GM21528 (cell line): Measurements from ENCODE around the gene STK38L.

ENCODE experiments used
- ATAC-seq: cut with Tn5 transposase; IDR thresholded peaks from one replicate; pipeline ENCODE4 v1.9.1; 2021; ENCODE audit warnings: mild to moderate bottlenecking, moderate library complexity; ENCODE audit not compliant: unreplicated experiment, low FRiP score

STK38L gene

DNA sequence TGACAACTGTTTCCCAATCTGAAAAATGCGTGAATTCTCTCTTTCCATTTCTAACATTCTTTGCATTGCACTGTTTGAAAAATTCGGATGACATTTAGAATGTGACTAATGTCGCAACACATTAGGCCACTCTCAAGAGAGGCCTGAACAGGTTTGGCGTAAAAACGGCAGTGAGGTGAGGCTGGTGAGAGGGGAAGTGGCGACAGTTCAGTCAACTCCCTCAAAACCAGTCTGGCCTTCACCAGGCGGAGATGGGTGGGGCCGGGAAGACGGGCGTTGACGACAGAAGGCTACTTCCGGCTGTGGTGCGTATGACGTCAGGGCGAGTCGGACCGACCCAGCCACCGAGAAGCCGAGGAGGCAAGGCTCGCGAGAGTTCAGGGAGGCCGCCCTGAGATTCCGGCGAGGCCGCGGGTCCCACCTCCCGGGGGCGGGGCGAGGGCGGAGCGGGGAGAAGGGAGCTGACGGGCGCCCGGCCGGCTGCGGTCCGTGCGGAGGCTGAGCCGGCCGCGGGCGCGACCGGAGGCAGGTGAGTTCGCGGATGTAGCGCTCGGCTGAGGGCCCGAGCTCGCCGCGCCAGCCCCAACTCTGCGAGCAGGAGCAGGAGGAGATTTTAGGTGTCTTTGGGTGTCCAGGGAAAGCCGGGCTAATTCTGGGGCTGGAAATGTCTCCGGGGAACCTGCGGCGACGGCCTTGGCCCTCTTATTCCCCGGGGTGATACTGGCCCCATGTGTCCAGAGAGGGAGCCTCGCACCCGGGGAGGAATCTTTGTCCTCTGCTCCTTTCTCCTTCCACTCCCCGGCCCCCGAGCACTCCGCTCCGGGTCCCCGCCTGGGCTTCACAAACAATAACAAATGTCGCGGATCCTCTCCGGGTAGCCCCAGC lies at the start of gene STK38L:
STK38L (plus strand) TSS at position 483 of the 885 bp plus-strand sequence. CDS start 53,435 bp downstream, outside the sequence.
- peak; percentile 88 for ATAC-seq

DNA sequence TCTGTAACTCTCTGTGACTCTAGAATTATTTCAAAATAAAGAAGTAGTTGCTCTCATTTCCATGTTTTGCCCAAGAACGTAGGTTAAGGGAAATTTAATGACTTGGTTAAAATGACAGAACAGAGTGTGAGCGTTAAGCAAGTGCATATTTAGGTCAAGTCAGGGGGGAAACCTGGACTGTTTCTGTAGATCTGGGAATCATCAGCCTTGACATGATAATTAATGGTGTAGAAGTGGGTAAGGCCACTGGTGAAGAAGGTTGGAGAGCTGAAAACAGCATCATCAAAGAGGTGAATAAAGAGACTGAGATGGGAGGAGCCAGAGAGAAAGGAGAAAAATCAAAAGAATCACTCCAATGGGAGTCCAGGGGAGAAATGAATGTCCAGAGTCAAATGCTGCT lies 49.4 kb upstream of the STK38L start:
- ATAC-seq: no peak

DNA sequence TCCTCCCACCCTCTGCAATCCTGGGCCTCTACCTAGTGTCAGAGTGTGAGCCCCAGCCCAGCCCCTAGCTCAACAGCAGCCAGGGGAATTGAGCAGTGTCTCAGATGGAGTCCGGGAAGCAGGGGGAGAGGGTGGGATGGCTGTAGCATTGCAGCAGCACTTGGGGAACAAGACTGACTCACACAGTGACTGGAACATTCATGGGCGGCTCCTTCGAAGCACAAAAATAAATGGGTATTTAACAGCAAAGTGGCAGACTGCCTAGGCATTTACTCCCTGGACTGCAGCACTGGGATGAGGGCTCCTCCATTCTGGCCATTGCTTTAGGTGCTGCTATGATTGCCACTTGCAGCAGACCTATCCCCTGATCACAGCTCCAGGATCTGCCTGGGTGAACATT lies 46.0 kb upstream of the STK38L start:
- ATAC-seq: no peak

DNA sequence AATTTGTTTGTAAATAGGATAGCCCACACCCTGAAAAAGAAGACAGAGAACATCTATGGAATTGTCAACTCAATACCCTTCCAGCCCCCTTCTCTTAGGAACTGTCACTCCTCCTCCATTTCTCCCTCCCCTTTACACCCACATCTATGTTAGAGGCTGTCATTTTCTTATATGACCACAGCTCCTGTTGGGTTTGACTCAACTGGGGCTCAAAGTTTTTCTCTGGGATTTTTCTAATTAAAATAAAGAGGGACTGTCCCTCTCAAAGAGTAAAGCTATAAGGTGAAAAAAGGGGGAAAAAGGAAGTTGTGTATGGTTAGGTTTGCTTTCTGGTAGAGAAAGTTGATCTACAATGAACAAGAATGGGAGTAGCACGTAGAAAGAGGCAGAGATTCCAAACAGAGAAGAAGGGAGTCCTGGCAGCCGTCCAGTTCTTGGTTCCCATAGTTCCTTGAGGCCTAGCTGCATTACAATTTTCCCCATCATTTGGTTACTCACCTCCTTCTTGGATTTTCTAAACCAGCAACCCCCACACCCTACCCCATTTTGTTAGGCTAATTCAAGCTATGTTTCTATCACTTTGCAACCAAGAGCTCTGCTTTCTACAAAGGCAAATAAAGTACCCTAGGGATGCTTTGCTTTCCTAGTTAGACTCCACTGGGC lies 44.3 kb upstream of the STK38L start:
- ATAC-seq: no peak

DNA sequence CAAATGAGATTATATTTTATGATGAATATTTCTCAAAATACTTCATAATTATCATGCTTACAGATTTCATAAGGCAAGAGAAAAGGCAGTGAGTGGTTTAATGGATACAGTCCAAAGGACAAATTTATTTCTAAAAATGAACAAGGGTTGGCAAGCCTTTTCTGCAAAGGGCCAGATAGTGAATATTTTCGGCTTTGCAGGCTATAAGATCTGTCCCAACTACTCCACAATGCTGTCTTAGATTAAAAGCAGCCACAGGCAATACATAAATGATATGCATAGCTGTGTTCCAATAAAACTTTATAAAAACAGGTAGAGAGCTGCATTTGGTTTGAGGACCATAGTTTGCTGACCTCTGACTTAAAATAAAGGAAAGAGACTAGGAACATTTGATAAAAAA lies 42.9 kb upstream of the STK38L start:
- no peak for ATAC-seq

DNA sequence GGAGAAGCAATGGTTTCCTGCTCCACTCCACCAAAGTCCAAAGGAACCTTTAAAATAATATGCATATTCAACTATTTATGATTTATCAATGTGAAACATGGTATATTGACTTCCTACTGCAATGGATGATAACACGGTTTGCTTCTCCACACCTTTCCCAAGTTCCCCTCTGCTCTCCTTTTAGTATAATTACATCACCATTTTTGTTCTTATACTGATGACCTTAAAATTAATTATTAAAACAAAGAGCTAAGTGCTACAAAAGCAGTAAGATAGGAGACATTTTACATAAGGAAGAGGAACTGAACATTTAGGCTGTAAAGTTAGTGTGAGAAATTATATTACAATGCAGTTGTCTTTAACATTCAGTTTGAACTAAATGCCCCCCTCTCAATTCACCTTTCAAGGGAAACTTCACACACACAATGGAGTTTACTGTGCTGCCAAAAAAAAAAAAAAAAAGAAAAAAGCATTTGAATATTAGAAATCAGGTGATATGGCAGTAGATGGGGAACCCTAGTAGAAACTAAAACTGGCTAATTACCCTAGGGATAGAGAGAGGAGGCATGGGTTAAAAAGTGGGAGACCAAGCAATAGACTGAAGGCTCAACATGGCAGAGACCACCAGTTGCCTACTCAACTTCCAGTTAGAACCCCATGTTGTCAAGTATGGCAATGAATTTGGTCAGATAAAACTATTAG lies 37.1 kb upstream of the STK38L start:
- no peak for ATAC-seq

DNA sequence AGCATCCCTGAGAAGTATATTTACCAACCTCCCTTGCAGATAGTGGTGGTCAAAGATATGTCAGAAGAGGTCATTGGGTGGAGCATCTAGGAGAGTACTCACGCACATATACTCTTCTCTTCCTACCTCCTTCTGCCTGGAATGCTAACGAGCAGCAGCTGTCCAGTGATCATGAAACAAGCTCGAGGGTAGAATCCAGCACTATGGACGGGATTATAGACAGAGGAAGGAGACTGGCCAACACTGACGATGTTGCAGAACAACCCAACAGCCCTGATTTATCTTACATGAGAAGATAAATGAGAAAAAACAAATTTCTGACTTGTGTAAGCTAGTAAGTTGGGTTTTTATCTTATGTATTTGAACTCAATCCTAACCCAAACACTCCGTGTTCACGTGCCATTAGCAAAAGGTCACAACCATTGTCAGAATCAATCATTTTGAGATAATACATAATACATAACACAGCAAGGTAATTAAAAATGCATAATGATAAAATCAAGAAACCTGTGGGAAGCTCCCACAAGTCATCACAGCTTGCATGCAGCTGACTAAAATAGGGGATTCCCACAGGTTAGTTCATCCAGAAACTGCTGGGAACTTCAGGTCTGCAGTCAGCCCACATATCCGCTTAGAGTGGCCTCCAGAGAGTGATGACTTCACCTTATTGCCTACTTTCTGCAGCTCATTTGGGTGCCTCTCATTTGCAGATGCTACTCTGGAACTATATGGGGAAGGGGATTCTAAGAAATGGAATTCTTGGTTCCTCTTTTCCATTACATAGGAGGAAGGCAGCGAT lies 36.3 kb upstream of the STK38L start:
- peak; percentile 77 for ATAC-seq

DNA sequence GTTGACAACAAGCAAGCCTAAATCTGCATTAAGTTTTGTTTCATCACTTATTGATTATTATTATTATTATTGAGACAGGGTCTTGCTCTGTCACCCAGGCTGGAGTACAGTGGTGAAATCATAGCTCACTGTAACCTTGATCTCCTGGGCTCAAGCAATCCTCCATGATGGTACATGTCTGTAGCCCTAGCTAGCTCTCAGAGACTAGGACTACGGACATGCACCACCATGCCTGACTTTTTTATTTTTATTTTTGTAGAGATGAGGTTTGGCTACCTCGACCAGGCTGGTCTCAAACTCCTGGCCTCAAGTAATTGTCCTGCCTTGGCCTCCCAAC lies 35.7 kb upstream of the STK38L start:
- ATAC-seq: peak; percentile 44

DNA sequence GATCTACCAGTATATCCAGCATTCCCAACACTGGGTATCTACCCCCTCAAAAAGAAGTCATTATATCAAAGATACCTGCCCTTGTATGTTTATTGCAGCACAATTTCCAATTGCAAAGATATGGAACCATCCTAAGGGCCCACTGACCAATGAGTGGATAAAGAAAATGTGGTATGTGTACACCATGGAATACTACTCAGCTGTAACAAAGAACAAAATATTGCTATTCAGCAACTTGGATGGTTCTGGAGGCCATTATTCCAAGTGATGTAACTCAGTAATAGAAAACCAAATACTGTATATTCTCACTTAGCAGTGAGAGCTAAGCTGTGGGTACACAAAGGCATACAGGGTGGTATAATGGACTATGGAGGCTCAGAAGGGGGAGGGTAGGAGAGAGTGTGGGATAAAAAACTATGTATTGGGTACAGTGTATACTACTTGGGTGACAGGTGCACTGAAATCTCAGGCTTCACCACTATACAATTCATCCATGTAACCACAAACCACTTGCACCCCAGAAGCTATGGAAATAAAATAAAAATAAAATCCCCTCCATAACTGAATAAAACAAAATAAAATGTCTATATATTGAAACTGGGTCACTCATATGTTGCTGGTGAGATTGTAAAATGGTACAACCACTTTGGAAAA lies 34.7 kb upstream of the STK38L start:
- ATAC-seq: no peak

DNA sequence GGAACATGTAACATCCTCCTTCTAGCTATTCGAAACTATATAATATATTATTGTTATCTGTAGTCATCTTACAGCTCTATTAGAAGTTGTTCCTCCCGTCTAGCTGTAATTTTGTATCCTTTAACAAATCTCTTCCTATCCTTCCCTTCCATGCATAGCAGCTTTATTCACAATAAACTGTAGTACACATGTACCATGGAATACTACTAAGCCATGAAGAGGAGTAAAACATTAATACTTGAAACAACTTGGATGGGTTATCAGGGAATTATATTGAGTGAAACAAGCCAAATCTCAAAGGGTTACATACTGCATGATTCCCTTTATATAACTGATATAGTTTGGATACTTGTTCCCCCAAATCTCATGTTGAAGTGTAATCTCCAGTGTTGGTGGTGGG lies 33.9 kb upstream of the STK38L start:
- no peak for ATAC-seq

DNA sequence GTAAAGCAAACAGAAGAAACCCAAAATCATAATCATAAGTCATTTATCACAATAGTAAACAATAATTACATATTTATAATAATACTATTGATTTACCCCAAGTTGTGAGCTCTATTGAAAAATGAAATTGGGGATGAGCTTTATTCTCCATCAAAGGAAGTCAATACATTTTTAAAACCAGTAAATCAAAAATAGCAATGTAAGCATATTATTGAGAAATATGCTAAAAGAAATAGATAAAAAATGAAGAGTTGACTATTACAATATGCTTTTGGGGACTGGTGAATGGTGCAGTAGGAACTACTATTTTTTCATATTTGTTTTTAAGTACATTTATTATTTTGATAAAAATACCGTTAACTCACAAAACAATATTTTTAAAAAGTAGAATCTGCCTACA lies 31.2 kb upstream of the STK38L start:
- no peak for ATAC-seq

DNA sequence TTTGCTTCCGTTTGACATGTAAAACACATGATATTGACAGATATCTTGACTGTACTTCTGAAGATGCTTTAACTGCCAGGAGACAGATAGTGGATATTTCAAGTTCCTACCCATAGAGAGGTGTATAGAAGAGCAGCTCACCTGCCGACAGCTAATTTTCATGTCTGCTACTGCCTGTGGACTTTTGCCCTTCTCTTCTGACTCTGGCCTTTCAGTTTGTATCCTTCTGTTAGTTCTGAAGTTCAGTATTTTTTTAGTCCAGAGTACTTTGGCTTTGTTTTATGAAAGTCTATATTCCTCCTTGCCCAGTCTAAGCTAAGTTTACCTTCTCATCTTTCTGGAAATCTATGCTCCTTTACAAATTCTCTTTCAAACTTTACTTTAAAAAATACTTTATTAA lies 30.8 kb upstream of the STK38L start:
- ATAC-seq: no peak

DNA sequence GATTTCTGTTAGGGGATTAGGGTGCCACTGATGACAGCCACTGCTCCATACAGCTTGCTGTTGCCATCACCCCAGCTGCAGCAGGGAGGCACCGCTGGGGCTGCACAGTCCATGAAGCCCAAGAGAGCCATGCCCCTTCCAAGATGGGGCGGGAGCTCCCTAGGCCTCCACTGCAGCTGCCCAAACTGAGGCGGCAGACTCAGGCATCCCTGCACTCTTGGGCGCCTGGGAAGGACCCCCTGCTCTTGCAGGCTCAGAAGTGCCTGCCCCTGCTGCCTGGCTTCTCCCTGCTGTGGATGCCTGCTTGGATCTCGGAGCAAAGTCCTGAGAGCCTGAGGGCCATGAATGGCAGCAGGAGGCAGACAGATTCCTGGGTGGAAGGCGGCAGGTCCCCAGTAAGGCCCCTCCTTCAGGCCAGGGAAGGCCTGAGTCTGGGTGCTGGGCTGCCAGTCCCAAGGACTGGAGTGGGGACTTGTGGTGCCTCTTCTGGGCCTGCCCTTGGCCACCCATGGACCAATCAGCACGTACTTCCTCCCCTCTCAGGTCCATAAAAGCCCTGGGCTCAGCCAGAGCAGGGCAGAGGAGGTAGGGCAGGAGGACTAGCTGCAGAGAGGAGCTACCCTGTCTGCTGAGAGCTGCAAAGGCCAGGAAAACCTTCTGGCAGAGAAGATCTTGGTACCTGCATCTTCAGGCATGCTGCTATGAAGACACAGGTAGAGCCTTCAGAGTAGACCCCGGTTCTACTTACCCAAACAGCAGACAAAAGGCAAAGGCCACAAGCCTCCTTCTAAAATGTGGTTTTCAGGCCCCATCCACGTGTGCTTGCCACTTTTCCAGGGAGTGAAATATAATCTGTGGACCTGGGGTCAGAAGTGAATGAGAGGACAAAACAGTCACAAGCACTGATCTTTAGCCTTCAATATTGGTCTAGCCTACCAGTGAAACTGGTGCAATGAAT lies 30.0 kb upstream of the STK38L start:
- ATAC-seq: no peak

DNA sequence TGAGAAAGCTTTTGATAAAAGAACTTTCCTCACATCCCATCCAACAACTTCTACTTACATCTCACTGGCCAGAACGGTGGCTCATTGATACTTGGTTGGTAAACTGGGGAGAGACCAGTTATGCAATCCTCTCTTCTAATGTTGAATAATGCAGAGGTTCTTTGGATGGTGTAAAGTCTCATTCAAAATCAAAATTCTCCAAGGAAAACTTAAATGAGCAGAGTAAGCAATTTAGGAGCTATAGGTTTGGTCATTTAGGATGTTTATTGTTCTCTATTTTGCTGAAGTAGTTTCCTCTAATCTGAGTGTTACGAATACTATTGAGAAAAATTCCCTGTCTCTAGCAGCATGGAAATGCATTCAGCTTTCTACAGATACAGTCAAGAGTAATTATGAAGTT lies 26.5 kb upstream of the STK38L start:
- ATAC-seq: no peak

DNA sequence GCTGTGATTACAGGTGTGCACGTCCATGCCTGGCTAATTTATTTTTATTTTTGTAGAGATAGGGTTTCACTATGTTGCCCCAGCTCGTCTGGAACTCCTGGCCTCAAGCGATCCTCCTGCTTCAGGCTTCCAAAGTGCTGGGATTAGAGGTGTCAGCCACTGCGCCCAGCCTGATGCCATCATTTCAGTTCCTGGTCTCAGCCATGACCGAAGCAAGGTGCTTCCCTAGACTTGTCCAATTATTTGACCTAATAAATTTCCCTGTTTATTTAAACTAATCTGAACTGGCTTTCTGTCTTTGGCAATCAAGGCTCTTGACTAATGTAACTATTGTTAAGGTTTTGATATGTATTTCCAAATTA lies 24.4 kb upstream of the STK38L start:
- ATAC-seq: no peak

DNA sequence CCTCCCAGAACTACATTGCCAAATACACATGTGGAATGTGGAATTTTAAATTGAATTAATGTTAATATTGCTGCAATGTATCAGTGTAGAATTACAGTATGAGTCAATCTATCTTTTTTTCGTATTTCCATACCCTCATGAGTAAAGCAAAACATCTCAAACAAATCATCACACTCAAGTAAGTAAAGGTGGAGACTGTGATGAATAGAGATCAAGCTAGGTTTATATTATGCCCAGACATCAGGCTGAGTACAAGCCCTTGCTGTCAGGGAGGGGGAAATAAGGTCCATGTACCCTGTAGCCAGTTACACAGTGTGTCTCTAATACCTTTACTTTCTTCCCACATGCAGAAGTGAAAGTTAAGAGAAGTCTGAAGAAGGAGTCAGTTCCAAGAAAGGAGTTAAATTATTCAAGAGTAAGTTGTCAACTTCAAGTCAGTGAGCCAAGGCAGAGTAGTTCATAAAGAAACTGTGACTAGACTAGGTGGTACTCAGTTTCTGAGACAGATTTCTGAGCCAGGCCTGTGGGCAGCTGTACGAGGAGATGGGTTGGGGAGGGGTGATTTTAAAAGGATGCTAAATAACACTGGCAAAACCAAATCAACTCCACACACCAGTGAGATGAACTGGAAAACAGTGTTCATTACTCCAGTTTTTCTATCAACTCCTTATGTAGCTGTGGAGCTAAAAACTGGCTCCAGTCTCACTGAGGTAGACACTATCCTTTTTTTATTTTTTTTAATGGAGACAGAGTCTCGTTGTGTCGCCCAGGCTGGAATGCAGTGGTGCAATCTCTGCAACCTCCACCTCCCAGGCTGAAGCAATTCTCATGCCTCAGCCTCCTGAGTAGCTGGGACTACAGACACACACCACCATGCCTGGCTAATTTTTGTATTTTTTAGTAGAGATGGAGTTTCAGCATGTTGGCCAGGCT lies 23.8 kb upstream of the STK38L start:
- ATAC-seq: peak; percentile 53

DNA sequence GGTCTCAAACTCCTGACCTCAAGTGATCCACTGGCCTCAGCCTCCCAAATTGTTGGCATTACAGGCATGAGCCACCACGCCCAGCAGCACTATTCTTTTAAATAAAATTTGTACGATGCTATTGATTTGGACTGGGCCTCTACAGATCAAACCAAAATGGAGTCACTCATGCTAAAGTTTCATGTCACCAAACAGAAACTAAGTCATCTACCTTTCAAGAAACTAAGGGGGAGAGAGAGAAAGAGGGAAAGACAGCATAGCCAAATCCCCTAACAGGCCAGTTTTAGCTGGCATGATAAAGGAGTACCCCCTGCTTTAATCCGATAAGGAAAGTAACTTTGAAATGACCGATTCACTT lies 23.1 kb upstream of the STK38L start:
- ATAC-seq: no peak
